ENCODE measurements around the gene NFXL1. TPM values are rescaled to one million over a fixed set of nuclear protein-coding genes. Genes with fewer than 3 reads are reported as not detected.

NFXL1 gene
- total RNA-seq, 1 donor from 2014 or later: 32.5 TPM

DNA sequence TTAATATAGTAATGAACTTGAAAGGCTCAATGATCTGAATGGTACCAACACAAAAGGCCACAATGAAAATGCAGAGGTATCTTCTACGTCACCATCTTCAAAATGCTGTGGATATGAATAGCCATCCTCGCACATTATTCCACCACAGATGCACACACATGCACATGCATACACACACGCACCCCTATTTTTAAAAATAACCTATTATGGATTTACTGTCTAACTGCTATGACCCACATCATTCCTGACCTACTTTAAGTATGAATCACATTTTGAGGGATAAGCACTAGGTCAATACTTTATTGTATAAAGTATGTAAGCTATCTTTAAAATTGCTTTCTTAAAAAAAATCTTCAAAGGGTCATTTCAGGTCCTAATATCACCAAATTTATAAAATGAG, 52.1 kb downstream of the NFXL1 start:
- Mint-ChIP-seq H3K27me3 (no peaks in the 10 kb centered on the region), H3K4me1 (ENCODE audit: unreplicated experiment) (peaks cover 3% of the 10 kb centered on the region), H3K36me3 (peaks cover 26% of the 10 kb centered on the region), H3K9me3 (no peaks in the 10 kb centered on the region), H3K27ac (no peak overlapping the region), H3K4me3 (no peak overlapping the region)
- TF ChIP-seq, protein P1, sequence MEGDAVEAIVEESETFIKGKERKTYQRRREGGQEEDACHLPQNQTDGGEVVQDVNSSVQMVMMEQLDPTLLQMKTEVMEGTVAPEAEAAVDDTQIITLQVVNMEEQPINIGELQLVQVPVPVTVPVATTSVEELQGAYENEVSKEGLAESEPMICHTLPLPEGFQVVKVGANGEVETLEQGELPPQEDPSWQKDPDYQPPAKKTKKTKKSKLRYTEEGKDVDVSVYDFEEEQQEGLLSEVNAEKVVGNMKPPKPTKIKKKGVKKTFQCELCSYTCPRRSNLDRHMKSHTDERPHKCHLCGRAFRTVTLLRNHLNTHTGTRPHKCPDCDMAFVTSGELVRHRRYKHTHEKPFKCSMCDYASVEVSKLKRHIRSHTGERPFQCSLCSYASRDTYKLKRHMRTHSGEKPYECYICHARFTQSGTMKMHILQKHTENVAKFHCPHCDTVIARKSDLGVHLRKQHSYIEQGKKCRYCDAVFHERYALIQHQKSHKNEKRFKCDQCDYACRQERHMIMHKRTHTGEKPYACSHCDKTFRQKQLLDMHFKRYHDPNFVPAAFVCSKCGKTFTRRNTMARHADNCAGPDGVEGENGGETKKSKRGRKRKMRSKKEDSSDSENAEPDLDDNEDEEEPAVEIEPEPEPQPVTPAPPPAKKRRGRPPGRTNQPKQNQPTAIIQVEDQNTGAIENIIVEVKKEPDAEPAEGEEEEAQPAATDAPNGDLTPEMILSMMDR (conservative IDR thresholded peaks at IDR 0.05): no peak
- no peak for DNase-seq (ENCODE audit: extremely low spot score, unreplicated experiment)

GRCh38 chr4:47860305-47860704, 54.1 kb downstream of the NFXL1 start:
- peaks cover 3% of the 10 kb centered on the region for H3K4me1 Mint-ChIP-seq (ENCODE audit: unreplicated experiment)
- peaks cover 20% of the 10 kb centered on the region for H3K36me3 Mint-ChIP-seq
- no peak overlapping the region for H3K4me3 Mint-ChIP-seq
- H3K27me3 Mint-ChIP-seq: no peaks in the 10 kb centered on the region
- no peak overlapping the region for H3K27ac Mint-ChIP-seq
- no peaks in the 10 kb centered on the region for H3K9me3 Mint-ChIP-seq
- no peak for DNase-seq (ENCODE audit: extremely low spot score, unreplicated experiment)
- TF ChIP-seq, protein P1 (conservative IDR thresholded peaks at IDR 0.05): no peak

GRCh38 chr4:47858006-47858405, 56.4 kb downstream of the NFXL1 start:
- Mint-ChIP-seq H3K27ac (no peak overlapping the region), H3K9me3 (no peaks in the 10 kb centered on the region), H3K27me3 (no peaks in the 10 kb centered on the region), H3K4me3 (no peak overlapping the region), H3K36me3 (peaks cover 24% of the 10 kb centered on the region), H3K4me1 (ENCODE audit: unreplicated experiment) (peaks cover 3% of the 10 kb centered on the region)
- no peak for DNase-seq (ENCODE audit: extremely low spot score, unreplicated experiment)
- TF ChIP-seq, protein P1 (conservative IDR thresholded peaks at IDR 0.05): no peak

DNA sequence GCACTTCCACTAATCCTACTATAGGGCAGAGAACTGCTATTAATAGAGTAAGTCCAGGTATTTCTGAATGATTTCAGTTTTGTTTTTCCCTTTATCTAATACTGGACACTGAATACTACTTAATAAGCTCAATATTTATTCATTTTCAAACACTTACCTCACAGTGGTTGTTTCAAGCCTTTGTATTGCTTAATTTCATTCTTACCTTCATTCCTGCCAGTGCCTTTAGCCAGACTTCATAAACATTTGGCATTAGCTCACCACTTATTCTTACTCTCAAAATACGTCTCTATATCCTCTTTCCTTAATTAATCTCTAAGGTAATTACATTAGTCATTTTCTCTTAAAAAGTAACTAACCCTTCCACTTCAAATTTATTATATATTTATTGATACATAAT, 57.7 kb downstream of the NFXL1 start:
- Mint-ChIP-seq H3K4me3 (no peak overlapping the region), H3K4me1 (ENCODE audit: unreplicated experiment) (peaks cover 3% of the 10 kb centered on the region), H3K27ac (no peak overlapping the region), H3K36me3 (peaks cover 17% of the 10 kb centered on the region), H3K9me3 (no peaks in the 10 kb centered on the region), H3K27me3 (no peaks in the 10 kb centered on the region)
- TF ChIP-seq, protein P1 (conservative IDR thresholded peaks at IDR 0.05): no peak
- DNase-seq (ENCODE audit: extremely low spot score, unreplicated experiment): no peak

DNA sequence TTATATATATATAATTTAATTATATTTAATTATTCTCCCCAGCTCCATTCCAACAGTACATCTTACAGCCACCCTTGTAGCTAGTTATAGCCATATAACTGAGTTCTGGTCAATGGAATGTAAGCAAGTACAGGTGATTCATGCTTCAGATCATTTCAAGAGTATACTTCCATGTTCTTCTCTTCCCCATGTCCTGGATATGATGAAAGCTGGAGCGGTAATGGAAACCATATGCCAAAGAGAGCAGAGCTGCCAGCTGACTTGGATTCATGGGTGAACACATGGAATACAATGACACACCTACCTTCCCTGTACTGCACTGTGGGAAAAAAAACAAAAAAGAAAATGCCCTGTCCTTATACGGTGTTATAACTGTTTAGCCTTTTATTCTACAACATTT, 59.0 kb downstream of the NFXL1 start:
- DNase-seq (ENCODE audit: extremely low spot score, unreplicated experiment): no peak
- no peaks in the 10 kb centered on the region for H3K9me3 Mint-ChIP-seq

More for the DNA sequence above, 59.0 kb downstream of the NFXL1 start:
- H3K4me3 Mint-ChIP-seq: no peak overlapping the region
- no peaks in the 10 kb centered on the region for H3K27me3 Mint-ChIP-seq
- H3K36me3 Mint-ChIP-seq: peaks cover 19% of the 10 kb centered on the region
- peaks cover 3% of the 10 kb centered on the region for H3K4me1 Mint-ChIP-seq (ENCODE audit: unreplicated experiment)
- TF ChIP-seq, protein P1 (conservative IDR thresholded peaks at IDR 0.05): no peak
- H3K27ac Mint-ChIP-seq: no peak overlapping the region
